Germinal center (tissue), 1 donor: ENCODE data around the gene HDAC4.

ENCODE experiments used
- DNase-seq: peaks from one replicate; pipeline ENCODE4 v3.0.0; 2012; ENCODE audit warnings: mixed read lengths, low spot score

The HDAC4 gene

DNA sequence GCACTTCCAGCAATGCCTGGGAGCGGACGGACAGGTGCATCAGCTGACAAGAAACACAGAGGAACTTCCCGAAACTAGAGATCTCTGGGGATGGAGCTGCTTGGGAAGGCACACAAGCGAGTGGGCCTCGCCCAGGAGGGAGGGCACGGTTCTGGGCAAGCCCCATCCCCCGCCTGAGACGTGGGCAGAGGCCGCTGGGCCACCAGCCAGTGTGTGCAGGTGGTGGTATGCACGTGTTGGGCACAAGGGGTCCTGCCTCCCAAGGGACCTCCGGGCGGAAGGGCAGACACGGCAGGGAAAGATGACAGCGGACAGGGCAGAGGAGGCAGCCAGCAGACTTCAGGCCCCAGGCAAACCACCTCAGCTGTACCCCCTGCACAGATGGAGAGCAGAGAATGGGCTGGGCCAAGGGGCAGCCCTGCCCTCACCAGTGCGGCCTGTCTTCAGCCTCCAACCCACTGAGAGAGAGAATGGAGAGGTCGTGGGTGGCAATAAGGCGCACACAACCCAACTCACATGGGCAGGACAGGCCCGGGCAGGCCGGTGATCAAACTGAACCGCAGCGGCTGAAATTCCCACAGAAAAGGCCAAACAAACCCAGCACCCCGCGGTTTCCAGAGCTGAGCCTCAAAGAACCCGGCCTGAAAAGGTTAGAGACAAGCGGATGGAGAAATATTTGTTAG is 51.2 kb downstream of the HDAC4 start:
- DNase-seq: no peak

DNA sequence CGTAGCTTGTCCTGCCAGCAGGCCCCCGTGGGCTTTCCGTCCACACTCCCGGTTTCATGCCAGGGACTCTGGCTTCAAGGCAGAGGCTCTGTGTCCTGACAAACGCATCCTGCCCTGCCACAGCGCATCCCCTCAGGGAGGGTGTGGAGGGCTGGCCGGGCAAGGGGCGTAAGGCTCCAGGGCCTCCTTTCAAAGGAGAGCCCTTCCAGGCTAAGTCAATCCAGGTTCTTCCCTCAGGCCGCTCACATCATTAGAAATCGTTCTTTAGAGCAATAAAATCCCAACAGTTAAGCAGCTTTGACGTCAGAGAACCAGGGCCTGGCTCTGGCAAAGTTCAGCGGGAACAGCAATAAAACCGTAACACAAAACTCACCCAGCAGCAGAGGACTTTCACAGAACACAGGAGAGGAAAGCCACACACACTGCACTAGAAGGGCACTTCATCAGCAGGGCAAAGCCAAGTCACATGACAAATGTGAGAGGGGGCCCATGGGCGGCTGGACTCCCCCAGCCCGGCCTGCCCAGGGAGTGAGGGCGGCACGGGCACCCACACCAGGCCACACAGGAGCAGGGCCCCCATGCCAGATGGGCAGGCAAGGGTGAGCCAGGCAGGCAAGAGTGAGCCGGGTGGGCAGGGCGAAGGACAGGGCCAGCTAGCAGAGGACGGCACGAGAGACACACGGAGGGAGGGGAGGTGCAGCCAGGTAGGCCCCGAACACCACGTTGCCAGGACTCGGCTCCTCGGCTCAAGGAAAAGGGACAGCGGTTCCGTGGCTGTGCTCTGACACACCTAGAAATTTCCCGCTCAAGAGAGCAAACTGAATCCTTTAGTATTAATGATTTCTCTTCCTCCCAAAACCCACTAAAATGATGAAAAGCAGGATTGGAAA is 52.0 kb downstream of the HDAC4 start:
- no peak for DNase-seq

DNA sequence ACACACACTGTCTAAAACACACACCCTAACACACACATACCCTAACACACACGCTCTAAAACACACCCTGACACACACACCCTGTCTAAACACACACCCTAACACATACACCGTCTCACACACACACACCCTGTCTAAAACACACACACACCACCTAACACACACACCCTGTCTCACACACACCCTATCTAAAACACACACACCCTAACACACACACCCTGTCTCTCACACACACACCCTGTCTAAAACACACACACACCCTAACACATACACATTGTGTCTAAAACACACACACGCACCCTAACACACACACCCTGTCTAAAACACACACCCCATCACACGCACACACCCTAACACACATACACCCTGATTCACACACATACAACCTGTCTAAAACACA is 54.1 kb downstream of the HDAC4 start:
- DNase-seq: no peak

DNA sequence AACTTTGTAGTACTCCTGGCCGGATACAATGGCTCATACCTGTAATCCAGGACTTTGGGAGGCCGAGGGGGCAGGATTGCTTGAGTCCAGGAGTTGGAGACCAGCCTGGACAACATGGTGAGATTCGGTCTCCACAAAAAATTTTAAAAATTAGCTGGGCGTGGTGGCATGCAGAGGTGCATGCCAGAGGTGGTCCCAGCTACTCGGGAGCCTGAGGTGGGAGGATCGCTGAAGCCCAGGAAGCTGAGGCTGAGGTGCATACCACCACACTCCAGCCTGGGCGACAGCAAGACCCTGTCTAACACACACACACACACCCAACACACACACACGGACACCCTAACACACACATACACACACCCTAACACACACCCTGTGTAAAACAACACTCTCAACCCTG is 55.6 kb downstream of the HDAC4 start:
- no peak for DNase-seq

DNA sequence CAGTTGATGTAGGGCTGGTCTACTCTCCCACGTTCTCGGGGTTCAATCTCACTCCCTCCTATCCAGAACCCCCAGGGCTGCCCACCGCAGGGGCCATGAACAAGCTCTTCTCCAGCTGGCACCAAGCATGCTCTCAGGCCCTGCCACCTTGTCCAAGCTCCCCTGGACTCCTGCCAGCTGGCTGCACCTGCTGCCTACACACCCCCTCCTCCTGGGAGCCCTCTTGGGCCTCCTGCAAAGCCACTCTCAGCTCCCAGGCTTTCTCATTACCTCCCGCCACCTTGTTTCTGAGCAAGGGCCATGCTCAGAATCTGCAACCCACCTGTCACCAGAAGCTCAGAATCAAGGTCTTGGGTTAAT is 56.0 kb downstream of the HDAC4 start:
- no peak for DNase-seq

DNA sequence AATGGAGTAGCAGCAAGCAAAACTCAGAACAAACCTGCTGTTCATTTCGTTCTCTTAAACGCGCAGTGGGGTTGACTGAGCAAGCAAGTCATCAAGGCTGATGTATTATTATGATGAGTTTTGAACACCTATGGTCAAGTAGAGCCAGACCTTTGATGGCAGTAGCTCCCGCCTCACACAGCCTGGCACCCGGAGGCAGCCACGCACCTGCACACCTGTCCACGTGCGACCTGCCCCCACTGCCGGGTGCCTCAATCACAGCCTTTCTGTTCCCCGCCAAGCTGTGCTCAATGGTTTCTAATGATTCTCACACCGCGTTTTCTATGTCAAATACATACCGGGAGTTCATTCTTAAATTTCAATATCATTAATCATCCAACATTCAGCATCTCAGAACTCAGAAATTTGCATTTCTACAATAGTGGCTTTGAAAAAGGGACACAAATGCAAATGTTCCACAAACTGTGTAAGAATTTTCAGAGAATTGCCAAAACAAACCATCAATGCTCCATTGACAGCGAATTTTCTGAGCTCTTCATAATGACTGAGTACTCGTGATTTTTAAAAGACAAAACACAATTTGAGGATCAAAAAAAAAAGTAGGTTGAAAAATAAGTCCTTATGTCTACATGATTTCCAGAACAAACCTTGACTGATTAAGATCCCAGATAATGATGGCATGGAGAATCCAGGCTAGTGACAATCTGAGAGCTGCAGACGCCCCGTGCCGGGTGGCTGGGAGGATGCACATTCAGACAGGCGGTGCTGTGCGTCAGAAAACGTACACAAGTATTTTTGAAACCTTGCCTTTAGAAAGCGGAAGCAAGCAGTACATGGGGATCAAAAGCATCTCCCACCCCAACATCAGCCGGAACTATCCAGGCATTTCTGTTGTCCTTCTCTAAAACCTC is 56.6 kb downstream of the HDAC4 start:
- DNase-seq: no peak

DNA sequence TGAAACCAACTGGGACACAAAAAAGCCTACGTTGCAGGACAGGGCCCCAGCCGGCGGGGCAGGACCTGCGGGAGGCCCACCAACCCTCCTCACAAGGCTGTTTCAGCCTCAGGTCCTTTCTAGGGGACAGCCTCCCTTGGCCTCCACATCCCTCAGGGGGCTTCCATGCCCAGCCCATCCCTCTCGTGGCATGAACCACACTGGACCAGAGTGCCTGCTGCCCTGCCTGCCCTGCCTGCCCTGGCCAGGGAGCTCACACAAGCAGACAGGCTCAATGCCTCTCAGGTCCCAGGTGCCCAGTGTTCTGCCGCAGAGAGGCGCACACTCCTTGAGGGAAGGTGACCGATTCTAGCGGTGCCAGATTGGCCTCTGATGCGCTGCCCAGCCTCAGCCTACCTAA is 57.4 kb downstream of the HDAC4 start:
- no peak for DNase-seq

DNA sequence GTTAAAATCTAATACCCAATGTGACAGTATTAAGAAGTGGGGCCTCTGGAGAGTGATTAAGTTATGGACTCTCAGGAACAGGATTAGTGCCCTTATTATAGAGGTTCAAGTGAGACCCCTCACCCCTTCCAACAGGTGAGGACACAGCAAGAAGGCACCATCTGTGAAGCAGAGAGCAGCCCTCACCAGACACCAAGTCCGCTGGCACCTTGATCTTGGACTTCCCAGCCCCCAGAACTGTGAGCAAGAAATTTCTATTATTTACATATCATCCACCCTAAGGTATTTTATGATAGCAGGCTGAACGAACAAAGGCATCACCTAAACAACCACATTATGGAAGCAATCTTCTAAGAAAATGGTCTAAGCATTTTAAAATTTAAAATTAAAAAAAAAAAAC is 59.0 kb downstream of the HDAC4 start:
- DNase-seq: no peak

DNA sequence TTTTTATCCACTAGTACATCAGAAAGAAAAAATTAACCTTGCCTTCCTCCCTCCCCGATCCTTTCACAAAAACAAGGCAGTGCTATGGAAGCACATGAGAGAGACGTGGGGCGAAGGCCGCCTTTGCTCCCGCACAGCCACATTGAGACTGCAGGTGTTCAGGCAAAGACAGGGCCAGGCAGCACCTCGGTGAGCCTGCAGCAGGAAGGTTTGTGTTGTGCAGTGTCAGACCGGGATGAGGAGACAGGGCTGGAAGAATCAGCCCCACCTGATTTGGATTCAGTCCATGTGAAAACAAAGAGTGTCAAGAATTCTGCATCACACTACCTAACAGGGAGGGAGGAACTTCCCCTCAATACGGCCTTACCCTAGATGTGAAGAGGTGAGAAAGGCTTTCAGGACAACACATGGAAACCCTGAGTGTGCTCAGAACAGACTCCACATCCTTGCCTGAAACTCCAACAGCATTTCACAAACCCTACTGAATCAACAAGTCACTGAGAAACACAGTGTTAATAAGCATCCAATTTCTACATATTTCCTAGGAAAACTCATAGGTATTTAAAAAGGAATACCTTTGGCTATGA is 59.6 kb downstream of the HDAC4 start:
- no peak for DNase-seq

DNA sequence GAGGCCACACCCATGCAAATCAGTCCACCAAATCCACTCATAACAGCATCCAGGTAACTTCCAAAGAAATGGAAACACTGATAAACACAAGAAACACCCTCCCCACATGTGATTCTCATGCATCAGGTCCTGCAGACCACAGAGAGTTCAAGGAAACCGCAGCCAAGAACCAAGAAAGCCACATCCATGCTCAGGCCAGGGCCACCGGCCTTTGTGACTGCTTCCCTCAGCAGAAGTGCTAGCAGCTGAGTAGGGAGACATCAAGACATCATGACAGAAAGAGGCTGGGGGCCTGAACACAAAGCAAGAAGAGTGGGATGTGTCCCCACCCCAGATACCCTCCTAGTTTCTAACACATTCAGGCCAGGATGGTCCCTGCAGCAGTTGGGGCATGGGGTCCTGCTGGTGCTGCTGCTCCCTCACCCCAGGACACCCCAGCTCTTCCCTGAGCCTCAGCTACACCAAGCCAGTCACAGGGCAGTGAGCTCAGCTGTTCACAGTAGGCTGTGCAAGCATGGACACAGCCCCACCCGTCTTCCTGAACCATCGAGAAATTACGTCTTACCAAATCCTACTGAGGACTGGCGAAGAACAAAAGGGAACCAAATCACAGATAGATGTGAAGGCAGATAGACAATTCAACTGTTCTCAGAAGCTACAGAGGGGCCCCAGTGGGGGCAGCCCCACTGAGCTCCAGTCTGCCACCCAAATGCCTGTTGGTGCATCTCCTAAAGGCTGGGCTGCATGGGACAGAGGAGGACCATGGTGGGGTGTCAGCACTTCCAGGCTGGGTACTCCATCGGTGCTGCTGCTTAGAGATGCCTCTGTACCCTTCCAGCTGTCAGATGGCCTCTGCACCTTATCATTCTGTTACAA is 60.9 kb downstream of the HDAC4 start:
- DNase-seq: no peak

DNA sequence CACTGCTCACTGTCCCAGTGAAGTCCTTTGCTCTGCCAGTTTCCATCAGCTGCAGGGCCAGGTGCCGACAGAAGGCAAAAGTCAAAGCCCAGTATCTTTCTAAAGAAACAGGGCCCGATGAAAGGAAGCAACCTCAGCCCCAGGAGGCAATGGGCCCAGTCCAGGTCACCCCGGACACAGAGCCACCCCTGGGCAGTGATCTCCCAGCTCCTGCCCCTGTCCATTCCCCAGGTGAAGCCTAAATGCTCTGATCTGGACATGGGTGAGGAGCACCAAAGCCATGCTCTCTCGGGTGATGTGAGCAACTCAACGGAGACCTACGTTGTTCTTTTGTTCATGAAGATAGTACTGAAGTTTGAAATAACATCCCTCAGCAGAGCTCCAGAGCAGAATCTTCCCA is 61.6 kb downstream of the HDAC4 start:
- no peak for DNase-seq

DNA sequence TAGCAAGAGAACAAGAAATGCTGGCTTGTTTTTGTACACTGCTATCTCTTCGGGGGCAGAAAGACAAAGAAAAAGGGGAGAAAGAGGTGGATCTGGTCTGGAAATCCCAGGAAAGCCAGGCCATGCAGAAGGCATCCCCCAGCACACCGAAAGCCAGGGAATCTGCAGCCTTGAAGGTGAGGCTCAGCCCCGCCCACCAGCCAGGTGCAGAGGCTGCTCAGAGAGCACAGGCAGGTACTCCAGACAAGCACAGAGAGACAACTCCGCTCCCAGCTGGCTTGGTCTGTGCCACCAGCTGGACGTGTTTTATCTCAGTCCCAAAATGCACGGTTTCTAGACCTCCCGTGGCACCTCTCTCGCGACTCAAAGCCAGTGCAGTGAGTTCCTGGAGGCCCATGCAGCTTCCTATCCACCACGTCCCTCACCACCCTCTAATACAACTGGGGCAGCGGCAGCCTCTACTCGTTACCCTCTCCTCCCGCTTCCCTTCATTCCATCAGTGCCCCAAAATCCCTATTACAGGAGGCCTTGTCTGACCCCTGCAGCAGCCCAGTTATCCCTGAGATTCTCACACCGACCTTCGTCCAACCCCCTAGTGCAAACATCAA is 62.8 kb downstream of the HDAC4 start:
- no peak for DNase-seq

DNA sequence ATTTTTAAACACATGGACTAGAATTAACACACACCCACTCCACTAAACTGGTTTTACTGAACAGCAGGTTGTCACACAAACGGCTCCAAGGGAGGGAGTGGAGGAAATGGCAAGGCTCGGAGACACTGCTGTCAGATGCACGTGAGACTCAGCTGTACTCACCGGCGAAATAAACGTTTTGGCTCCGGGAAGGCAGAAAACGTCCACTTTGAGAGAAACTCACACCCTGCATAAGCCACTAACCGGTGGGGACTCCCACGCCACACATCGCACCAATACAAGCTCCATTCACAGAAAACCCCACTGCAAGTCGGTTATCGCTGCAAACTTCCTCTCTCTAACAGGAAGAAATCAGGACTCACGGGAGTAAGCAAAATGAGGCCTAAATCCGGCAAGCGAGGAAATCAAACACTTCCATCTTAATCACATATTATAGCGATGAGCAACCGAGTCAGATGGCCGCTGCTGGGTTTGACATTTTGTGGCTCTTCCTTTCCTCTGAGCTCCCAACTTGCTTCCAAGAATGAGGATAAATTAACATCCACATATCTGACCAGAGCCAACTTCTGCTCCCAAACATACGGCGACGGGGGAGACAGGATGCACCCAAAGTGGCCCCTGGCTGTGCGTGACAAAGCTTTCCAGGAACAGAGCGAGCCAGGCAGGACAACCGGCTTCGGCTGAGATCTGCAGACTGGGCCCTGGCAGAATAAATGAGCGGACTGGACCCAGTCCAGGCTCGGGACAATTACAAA is 63.5 kb downstream of the HDAC4 start:
- DNase-seq: no peak

DNA sequence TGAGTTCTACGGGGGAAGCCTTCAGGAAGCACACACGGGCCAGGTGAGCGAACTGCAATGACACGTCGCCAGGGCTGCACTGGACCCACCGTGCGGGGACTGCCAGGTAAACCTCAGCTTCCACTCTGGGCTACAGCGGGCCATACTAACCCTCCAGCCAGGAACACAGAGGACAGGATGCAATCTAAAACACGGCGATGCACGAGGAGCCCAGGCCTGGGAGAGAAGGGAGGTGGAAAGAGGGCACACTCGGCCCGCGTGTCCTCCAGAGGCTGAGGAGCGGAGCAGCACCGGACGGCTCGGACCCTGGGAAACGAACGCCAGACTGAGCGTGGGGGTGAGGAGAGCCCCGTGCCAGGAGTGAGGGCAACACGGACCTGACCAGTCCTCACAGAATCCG is 69.3 kb downstream of the HDAC4 start:
- no peak for DNase-seq

DNA sequence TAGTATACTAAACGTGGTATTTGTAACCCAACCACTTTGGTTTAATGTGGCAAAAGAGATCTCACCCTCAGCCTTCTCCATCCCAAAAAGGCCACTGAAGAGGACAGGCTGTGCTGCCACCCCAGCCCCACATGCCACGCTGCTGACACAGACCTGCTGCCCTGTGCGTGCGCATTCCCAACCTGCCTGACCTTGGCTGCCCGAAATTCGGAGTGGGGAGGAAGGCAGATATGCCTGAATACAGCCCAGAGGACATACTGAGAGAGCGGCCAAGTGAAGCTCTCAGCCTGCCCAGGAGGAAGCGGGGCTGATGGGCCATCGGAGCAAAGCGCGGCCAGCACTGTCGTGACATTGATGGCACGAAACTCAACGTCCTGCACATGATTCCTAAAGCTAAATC is 70.0 kb downstream of the HDAC4 start:
- no peak for DNase-seq

DNA sequence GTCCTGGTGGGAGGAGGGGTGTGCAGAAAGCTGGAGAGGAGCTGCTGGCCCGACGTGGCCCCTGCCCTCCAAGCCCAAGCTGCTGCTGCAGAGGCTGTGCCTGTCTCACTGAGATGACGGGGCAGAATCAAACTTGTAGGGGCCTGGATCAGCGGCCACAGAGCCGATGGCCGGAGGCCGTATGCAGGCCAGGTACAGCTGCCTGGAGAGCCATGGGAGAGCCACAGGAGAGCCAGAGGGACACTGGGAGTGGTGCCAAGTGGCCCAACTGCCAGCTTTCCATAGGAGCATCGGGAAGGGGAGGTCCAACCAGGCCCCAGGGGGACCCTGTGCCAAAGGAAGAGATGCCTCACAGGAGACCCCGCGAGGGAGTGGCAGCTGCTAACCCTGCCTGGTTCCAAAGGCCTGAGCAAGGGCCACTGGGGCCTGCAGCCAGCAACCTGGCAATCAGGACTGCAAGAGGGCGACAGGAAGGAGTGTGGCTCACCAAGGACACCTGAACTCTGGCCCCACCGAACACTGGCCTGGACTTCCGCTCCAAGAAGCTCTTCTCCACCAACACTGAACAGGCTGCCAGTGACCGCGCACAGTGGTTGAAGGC is 70.7 kb downstream of the HDAC4 start:
- no peak for DNase-seq

DNA sequence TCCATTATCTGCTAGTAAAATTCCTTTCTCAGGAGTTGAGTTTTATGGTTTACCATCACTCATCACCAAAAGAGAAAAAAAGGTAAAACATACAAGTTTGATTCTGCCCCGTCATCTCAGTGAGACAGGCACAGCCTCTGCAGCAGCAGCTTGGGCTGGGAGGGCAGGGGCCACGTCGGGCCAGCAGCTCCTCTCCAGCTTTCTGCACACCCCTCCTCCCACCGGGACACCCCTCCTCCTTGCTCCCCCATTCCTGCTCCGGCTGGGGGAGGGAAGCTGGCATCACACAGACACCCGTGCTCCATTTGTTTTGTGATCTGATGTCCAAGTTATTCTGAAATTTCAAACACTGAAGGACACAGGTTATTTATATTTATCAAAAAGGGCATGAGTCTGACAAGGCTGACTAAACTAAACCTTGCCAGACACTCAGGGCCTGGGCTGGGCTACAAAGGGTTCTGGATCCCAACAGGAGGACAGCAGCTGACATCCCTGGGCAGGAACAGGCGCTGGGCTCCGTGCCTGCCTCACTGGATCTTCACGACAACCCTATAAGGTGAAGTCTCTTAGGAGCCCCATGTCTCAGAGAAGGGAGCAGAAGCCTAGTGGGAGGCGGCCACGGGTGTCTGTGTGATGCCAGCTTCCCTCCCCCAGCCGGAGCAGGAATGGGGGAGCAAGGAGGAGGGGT is 71.4 kb downstream of the HDAC4 start:
- no peak for DNase-seq

DNA sequence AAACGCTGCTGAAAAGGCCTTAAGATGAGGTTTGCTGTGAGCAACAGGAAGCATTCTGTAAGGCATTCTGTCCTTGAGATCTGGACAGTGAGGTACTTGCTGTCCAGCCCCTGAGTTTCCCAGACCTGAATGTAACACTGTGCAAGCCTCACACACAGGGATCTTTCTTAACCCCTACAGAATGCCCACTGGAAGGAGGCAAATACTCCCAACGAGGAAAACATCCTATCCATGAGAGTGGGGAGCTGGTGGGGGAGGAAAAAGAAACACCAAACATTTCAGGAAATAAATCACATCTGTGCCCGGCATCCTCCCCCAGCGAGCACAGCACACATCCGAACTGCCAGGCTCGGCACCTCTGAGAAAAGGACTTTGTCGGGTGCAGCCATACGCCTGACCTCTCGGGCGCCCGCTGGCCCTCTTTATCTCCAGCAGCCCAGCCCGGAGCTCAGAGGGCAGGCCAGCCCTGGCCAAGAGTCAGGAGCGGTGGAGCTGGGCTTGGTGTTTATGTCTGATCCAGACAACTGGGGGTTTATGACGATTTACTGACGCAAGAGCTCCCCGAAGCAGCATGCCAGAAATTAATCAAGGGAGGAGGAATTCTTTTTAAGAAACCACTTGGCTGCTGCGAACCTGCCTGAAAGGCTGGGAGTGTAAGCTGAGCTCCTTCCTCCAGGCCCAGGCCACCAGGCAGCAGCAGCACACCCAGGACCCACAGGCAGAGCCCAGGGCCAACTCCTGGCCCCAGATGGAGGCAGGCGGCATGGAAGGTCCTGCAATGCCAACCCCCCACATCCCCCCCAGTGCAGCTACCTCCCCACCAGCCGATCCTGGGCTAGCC is 72.2 kb downstream of the HDAC4 start:
- no peak for DNase-seq
